GM10266 (cell line): Measurements from ENCODE around the gene ALPI.

Source experiments
- DNase-seq: peaks from one replicate; pipeline ENCODE4 v3.0.0; 2012; ENCODE audit errors: extremely low spot score
- TF ChIP-seq, protein P1 (sequence below): IDR thresholded peaks from 2 replicates; pipeline ENCODE4 v1.5.1; 2012; ENCODE audit warnings: mild to moderate bottlenecking, low read depth; ENCODE audit not compliant: control insufficient read depth, insufficient read depth; ENCODE audit errors: missing control alignments

ALPI gene

DNA sequence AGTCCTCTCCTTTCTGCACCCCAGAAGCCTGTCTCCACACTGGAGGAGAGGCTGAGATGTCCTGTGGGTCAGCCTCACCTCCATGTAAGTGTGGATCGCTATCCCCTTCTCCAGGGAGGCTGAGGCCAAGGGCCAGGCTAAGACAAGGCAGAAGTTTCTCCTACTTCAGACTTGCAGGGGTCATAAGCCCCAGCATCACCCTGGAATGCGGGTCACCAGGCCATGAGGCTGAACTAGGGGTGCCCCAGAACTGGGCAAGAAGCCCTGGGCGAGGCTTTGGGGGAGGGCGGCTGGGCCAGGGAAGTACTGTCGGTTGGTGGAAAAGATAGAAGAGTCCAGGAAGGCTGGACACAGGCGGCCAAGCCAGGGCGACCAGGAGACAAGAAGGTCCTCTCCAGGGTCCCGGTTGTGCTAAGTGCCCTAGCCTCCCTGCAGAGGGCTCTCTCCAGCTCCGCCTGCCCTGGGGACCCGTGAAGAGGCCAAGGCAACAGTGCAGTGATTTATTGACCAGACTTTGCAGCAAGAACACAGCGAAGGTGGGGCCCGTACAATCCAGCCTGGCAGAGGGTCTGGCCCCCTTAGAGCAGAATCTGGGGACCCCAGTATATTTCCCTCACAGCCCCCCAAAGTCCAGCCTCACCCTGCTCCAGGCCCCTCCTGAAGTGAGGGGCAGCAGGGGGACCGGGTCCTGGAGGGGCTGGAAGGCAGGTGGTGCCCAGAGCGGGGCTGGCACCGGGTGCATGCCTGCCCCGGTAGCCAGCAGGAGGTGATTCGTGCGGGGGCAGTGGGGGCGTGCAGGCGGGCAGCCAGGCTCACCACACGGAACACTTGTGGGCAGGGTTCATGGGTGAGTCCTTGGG, 23.6 kb downstream of the ALPI start:
- TF ChIP-seq, protein P1, sequence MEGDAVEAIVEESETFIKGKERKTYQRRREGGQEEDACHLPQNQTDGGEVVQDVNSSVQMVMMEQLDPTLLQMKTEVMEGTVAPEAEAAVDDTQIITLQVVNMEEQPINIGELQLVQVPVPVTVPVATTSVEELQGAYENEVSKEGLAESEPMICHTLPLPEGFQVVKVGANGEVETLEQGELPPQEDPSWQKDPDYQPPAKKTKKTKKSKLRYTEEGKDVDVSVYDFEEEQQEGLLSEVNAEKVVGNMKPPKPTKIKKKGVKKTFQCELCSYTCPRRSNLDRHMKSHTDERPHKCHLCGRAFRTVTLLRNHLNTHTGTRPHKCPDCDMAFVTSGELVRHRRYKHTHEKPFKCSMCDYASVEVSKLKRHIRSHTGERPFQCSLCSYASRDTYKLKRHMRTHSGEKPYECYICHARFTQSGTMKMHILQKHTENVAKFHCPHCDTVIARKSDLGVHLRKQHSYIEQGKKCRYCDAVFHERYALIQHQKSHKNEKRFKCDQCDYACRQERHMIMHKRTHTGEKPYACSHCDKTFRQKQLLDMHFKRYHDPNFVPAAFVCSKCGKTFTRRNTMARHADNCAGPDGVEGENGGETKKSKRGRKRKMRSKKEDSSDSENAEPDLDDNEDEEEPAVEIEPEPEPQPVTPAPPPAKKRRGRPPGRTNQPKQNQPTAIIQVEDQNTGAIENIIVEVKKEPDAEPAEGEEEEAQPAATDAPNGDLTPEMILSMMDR: no peak
- no peak for DNase-seq

DNA sequence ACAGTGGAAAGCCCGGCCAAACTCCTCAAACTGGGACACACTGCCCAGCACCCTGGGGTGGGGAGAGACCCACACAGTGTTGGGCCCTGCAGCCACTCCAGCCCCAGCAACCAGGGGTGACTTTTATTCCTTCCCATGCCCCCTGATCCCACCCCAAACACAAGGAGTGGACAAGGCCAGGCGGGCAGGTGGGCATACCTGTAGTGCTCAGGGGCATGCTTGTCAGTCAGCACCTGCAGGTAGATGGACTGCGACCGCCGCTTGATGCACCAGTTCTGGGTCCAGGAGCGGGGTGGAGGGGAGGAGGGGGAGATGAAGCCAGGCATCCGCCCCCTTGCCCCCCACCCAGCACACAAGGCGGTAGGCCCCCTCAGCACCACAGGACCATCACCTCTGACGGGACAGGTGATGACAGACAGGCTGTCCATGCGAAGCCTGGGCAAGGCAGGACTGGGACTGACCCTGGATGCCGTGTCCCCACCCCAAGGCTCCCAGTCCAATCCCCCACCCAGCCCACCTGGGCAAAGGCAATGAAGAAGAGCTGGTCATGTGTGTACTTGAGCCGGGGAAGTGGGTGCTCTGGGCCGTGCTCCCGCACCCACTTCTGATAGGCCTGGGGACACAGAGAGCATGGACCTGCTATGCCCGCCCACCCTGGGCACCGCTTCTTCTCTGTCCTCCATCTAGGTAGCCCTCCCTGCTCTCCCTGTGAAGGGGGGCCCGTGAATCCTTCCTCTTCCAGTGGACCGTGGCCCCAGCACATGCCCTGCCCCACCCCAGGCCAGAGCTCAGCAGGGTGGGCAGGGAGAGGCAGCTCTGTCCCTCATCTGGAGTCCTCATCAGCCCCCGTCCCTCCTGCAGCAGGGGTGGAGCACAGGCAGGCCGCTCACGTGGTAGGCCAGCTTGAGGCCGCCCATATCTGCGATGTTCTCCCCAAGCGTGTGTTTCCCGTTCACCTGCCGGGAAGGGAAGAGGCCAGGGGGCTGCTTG, 24.5 kb downstream of the ALPI start:
- no peak for DNase-seq
- TF ChIP-seq, protein P1: no peak

DNA sequence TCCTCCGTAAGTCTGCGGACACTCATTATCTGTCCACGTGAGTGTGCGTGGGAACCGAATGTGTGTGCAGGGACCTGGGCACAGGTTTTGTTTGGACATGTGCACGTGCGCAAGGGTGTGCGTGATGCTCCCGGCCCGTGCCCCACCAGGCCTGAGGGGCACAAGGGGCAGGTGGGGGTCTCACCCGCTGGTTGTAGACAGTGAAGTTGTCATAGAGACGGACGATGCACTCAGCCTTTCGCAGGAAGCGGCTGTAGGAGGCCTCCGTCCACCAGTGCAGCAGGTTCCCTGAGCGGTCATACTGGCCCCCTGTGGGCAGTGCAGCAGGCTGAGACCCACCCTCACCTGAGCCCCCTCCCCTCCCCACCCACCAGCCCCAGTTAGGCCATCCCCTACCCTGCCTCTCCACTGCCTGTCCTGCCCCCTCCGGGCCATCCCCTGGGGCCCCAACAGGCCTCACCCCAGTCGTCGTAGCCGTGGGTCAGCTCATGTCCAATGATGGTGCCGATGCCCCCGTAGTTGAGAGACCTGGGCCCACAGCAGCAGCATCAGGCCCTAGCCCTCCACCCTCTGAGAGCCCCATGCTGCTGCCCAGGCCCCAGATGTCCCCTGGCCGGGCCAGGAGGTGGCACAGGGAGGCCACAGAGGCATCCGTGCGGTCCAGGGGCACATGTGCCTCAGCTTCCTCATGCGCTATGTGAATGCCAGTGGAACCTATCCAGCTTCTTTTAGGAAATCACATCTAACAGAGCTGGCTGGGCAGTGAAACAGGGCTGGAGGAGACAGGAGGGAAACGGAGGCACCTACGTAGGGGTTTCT, 25.6 kb downstream of the ALPI start:
- TF ChIP-seq, protein P1: no peak
- DNase-seq: no peak

DNA sequence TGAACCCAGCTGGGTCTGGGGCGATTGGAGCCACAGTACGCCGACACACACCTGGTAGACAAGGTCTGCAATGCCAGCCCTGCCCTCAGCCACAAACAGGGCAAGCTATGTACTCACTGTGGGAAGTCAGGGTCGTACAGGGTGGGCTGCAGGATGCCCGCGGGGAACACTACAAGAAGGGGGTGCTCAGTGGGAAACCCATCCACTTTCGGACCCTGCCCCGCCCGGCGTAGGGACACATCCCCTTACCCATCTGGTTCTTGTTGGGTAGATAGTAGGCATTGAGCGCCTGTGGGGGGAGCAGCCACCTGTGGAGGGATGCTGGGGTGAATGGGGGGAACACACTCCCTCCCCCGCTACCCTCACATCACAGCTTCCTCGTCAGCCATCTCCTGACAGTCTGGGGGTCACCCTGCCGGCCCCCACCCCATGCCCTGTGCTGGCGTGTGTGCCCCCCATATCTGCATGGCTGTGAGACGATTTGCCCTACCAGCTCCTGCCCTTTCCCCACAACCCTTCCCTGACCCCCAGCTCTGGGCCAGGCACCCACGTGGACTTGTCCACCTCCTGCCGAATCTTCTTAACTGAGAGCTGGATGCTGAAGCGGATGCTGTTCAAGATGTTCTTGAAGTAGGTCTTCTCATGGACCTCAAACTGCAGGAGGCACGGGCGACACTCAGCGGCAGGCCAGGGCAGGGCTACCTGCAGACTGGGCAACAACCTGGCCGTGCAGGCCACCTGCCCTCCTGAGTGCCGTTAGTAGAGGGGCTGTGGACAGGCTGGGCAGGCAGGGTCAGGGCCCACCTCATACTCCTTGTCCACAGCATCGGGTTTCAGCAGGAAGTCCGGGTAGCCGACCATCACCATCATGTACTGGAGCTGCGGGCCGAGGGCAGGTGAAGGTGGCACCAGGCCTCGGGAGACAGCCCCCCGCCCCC, 26.6 kb downstream of the ALPI start:
- TF ChIP-seq, protein P1: no peak
- DNase-seq: no peak

DNA sequence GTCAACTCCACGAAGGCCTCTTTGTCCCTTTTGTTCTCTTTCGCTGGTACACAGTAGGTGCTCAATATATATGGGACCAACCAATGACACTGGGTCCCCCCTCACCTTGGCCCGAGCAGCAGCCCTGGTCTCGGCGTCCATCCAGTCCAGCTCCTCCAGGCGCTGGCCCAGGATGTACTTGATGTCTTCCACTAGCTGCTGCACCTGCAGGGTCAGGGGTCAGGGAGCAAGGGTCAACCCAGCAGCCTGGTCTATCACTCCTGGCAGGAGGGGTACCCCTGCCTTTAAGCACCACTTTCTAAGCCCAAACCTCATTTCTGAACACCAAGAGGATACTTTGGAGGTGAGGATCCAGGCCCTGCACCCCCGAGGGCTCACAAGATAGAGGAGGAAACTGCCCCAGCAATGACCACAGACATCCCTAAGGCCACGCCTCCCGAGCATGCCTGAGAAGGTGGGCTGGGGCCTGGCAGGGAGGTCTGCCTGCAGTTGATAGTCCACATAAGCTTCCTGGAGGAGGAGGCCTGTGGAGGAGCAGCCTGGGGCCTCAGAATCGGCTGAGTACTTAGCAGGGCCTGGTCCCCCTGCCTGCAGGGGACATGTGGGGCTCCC, 27.5 kb downstream of the ALPI start:
- TF ChIP-seq, protein P1: no peak
- DNase-seq: no peak
